ENCODE measurements around the gene TP53I3. TPM values are rescaled to one million over a fixed set of nuclear protein-coding genes. Genes with fewer than 3 reads are reported as not detected.
A peak's percentile ranks its signal among the peaks of the same experiment; 100 is the strongest.

Gene TP53I3
- total and polyA plus RNA-seq, 2 of the 4 experiments (the other 2 are of a cell fraction), result 25.5 to 42.2 TPM

DNA sequence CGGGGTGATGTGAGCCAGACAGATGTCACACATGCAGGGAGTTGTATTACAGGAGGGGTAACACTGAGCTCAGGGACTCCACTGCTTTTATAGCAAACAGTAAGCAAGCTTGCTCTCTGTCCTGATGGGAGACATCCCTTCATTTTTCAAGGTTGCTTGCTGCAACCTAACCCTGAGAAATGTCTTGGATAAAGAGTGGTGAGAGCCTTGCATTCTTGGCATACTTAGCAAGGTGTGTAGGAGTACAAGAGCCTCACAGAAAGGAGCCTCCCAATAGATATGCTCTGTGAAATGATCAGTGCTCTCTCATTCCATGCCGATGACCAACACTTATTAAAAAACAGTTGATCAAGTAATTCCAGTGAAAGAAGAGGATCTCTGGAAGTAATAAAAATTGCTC lies 30.4 kb upstream of the TP53I3 start:
- no peak overlapping the region for H3K14ac ChIP-seq (replicated peaks; ENCODE audit: low read depth, low read length)
- H4K8ac ChIP-seq (ENCODE audit: low read depth in 2 of 2, low read length in 2 of 2), result no peak overlapping the region
- no peak overlapping the region for H2BK20ac ChIP-seq (ENCODE audit: low read depth, low read length)
- H3K18ac ChIP-seq (ENCODE audit: low read depth, low read length), result no peak overlapping the region
- H3K9me1 ChIP-seq (ENCODE audit: insufficient read depth, low read length), result no peaks in the 10 kb centered on the region
- no peak overlapping the region for H4K91ac ChIP-seq (ENCODE audit: insufficient read depth, low read depth, low read length)
- no peak for TF ChIP-seq CEBPB (IDR thresholded peaks at IDR 0.05; ENCODE audit: low read depth, low read length)
- TF ChIP-seq FOS (IDR thresholded peaks at IDR 0.05; ENCODE audit: low read depth, low read length), result no peak
- no peak for TF ChIP-seq MAZ (IDR thresholded peaks at IDR 0.05; ENCODE audit: borderline replicate concordance, low read depth, low read length)
- TF ChIP-seq BHLHE40 (IDR thresholded peaks at IDR 0.05; ENCODE audit: low read depth, low read length), result no peak
- no peak for TF ChIP-seq RCOR1 (IDR thresholded peaks at IDR 0.05; ENCODE audit: insufficient replicate concordance, low read length)
- no peak for TF ChIP-seq RFX5 (IDR thresholded peaks at IDR 0.05; ENCODE audit: low read depth, low read length)
- no peak for TF ChIP-seq USF2 (IDR thresholded peaks at IDR 0.05; ENCODE audit: low read depth, low read length)
- TF ChIP-seq NFE2L2 (IDR thresholded peaks at IDR 0.05; ENCODE audit: low read depth, low read length), result no peak
- TF ChIP-seq MAFK (IDR thresholded peaks at IDR 0.05; ENCODE audit: low read depth, low read length), result no peak
- TF ChIP-seq, protein P1, sequence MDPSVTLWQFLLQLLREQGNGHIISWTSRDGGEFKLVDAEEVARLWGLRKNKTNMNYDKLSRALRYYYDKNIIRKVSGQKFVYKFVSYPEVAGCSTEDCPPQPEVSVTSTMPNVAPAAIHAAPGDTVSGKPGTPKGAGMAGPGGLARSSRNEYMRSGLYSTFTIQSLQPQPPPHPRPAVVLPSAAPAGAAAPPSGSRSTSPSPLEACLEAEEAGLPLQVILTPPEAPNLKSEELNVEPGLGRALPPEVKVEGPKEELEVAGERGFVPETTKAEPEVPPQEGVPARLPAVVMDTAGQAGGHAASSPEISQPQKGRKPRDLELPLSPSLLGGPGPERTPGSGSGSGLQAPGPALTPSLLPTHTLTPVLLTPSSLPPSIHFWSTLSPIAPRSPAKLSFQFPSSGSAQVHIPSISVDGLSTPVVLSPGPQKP (IDR thresholded peaks at IDR 0.05; ENCODE audit: borderline replicate concordance, low read depth, low read length), result no peak
- no peak for TF ChIP-seq SMC3 (IDR thresholded peaks at IDR 0.05; ENCODE audit: low read depth, low read length)
- no peak for TF ChIP-seq POLR2A (IDR thresholded peaks at IDR 0.05; ENCODE audit: low read depth, low read length)
- TF ChIP-seq MXI1 (IDR thresholded peaks at IDR 0.05; ENCODE audit: borderline replicate concordance, low read depth, low read length), result no peak
- TF ChIP-seq CHD1 (IDR thresholded peaks at IDR 0.05; ENCODE audit: low read depth, low read length), result no peak
- H2BK120ac ChIP-seq (ENCODE audit: low read depth, low read length), result no peak overlapping the region
- no peaks in the 10 kb centered on the region; the same call in 1 of the 2 replicates for H3K36me3 ChIP-seq (ENCODE audit: control insufficient read depth, insufficient read depth, low read length)
- dilution Hi-C loops (cut with HindIII; ENCODE audit: low sequenced_read_pairs, unreplicated experiment) (no loop called here), intact Hi-C loops (cut with micrococcal nuclease) (no loop called here), in situ Hi-C loops (cut with MboI; ENCODE audit: low sequenced_read_pairs) (no loop called here)
- DNase-seq, result peak; percentile 59
- no CpG with 5 or more reads among the region's 2 CpGs for WGBS, 2 experiments (ENCODE audit: extremely low coverage in 2 of 2, insufficient read length in 1 of 2)
- no peak overlapping the region for H2BK5ac ChIP-seq (ENCODE audit: low read depth, low read length, poor library complexity, severe bottlenecking)
- ChIA-PET CTCF (no interaction called here), POLR2A (ENCODE audit: unreplicated experiment) (no interaction called here)
- no peaks in the 10 kb centered on the region for H4K20me1 ChIP-seq (ENCODE audit: insufficient read depth, low read length)
- H3K56ac ChIP-seq (ENCODE audit: extremely low read depth, insufficient read depth, low read length), result no peak overlapping the region
- no TSS peak for BruUV-seq (replicated peaks)
- no peak for ATAC-seq (ENCODE audit: low read depth)
- H2BK15ac ChIP-seq (ENCODE audit: low read depth, low read length), result no peak overlapping the region
- H2AK9ac ChIP-seq (replicated peaks; ENCODE audit: low read depth, low read length, poor library complexity), result no peak overlapping the region
- no peak overlapping the region for H4K5ac ChIP-seq (ENCODE audit: low read depth, low read length)
- no peak overlapping the region for H3K4me2 ChIP-seq (ENCODE audit: low read depth, low read length)
- no peak overlapping the region for H2AK5ac ChIP-seq (ENCODE audit: low read depth, low read length)
- no peaks in the 10 kb centered on the region for H3K4me1 ChIP-seq (ENCODE audit: control insufficient read depth, insufficient read depth, low read length)
- H3K27ac ChIP-seq (ENCODE audit: insufficient read depth, low read length), result no peak overlapping the region
- no peaks in the 10 kb centered on the region for H3K27me3 ChIP-seq (ENCODE audit: control insufficient read depth, insufficient read depth, low read length)
- H2AFZ ChIP-seq (replicated peaks; ENCODE audit: low read length, poor library complexity), result peak overlapping the region; percentile 35
- H3K9ac ChIP-seq (ENCODE audit: low read depth, low read length), result no peak overlapping the region
- H3K9me3 ChIP-seq (ENCODE audit: control insufficient read depth, insufficient read depth, low read length), result peaks cover 8% of the 10 kb centered on the region
- H3K23ac ChIP-seq (ENCODE audit: low read depth, low read length), result no peak overlapping the region
- no peak overlapping the region for H3K4me3 ChIP-seq (ENCODE audit: insufficient read depth, low read depth, low read length)
- H3K4ac ChIP-seq (ENCODE audit: low read depth, low read length), result no peak overlapping the region
- H3K79me1 ChIP-seq (ENCODE audit: low read depth in 1 of 2, low read length in 2 of 2), result no peaks in the 10 kb centered on the region
